Measurements from ENCODE around the gene ENAH. TPM values are rescaled to one million over a fixed set of nuclear protein-coding genes. Genes with fewer than 3 reads are reported as not detected.

The ENAH gene
- total RNA-seq, 1 experiment from 2014 or later, result 216 TPM

- peaks cover 17% of the 10 kb centered on the region for H3K4me1 ChIP-seq (replicated peaks)
- H3K36me3 ChIP-seq, result no peaks in the 10 kb centered on the region
- H3K27ac ChIP-seq, result no peak overlapping the region
These were observed 181.8 kb downstream of the ENAH start for GRCh38 chr1:225471109-225471452.

GRCh38 chr1:225470211-225471108 is 182.5 kb downstream of the ENAH start:
- Histone ChIP-seq H3K4me1 (replicated peaks) (peaks cover 17% of the 10 kb centered on the region), H3K4me3 (no peak overlapping the region), H3K27me3 (replicated peaks) (no peaks in the 10 kb centered on the region), H3K36me3 (no peaks in the 10 kb centered on the region), H3K27ac (no peak overlapping the region), H3K9me3 (replicated peaks) (no peaks in the 10 kb centered on the region)
- DNase-seq (ENCODE audit: low read depth in 1 of 2, low spot score in 2 of 2), result no peak

More at GRCh38 chr1:225471109-225471452, 181.8 kb downstream of the ENAH start:
- Histone ChIP-seq H3K4me3 (no peak overlapping the region), H3K27me3 (replicated peaks) (no peaks in the 10 kb centered on the region), H3K9me3 (replicated peaks) (no peaks in the 10 kb centered on the region)
- no peak for DNase-seq (ENCODE audit: low read depth in 1 of 2, low spot score in 2 of 2)

- no peak for DNase-seq (ENCODE audit: low read depth in 1 of 2, low spot score in 2 of 2)
- H3K27me3 ChIP-seq (replicated peaks), result no peaks in the 10 kb centered on the region
- H3K27ac ChIP-seq, result no peak overlapping the region
- H3K9me3 ChIP-seq (replicated peaks), result no peaks in the 10 kb centered on the region
- H3K4me3 ChIP-seq, result no peak overlapping the region
- peaks cover 10% of the 10 kb centered on the region for H3K4me1 ChIP-seq (replicated peaks)
- H3K36me3 ChIP-seq, result no peaks in the 10 kb centered on the region
These were observed 183.9 kb downstream of the ENAH start for GRCh38 chr1:225469051-225469450.

DNA sequence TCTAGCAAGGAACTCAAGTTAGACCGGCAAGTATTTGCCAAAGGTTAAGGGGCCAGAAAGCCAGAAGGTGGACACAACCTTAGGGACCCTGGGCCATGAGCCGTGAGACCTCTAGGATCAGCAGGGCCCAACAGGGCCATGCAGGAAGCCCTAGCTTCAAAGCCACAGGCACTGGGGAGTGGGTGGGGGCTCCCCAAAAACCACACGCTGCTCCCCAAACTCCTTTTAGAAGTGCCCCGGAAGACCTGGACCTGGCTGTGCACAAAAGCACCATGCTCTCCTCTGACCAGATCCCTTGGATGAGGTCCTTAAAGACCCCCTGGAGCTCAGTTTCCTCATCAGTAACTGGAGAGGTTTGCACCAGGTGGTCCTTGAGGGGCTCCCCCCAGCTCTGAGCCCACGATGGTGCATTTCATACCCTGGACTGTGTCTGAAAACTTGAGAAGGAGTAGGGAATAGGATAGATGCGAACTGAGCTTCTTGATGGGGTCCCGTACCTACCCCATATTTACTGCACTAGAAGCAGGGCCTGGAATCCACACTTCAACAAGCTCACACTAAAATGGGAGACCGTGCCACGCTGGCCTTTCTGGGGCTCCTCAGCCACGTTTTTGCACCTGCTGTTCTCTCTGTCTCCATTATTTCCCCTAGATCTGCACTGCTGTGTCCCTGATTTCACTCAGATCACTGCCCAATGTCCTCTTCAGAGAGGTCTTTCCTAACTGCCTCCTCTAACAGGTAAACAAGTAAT is 184.5 kb downstream of the ENAH start:
- Histone ChIP-seq H3K36me3 (no peaks in the 10 kb centered on the region), H3K27ac (no peak overlapping the region), H3K27me3 (replicated peaks) (no peaks in the 10 kb centered on the region), H3K4me1 (replicated peaks) (peaks cover 10% of the 10 kb centered on the region), H3K9me3 (replicated peaks) (no peaks in the 10 kb centered on the region), H3K4me3 (no peak overlapping the region)
- DNase-seq (ENCODE audit: low read depth in 1 of 2, low spot score in 2 of 2), result no peak

DNA sequence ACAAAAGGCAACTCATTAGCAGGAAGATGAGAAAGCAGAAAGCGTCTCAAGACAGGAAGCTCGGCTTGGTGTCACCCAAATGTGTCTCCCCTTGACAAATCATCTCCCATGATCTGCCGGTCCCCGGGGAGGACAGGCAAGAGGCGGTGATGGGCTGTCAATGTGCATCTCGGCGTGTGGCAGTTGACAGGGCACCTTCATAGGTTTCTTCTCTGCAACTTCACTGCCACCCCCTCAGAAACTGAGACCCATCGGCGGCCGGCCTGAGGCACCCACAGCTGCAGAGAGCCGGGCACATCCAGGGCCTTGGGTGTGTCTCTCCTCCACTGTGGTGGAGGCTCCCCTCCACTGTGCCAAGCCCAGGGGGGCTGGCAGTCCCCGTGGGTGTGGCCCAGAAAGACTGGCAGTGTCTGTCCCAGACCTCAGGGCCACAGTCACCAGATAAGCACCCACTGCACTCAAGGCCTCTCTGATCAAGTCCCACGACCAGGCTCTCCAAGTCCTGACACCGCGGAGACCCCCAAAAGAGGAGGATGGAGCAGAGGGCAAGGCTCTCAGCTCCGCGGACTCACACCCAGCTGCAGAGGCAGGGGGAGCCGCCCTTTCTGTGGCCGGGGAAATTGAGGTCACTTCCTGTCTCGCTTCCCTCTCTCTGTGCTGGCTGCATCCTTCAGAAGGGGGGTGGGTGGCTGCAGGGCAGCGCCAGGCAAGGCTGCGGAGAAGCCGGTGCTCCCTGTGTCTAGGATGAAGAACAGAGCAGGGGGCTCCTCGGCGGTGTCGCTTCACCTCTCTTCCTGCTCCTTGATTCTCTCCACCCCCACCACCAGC is 185.5 kb downstream of the ENAH start:
- Histone ChIP-seq H3K4me3 (no peak overlapping the region), H3K9me3 (replicated peaks) (no peaks in the 10 kb centered on the region)
- no peak for DNase-seq (ENCODE audit: low read depth in 1 of 2, low spot score in 2 of 2)

DNA sequence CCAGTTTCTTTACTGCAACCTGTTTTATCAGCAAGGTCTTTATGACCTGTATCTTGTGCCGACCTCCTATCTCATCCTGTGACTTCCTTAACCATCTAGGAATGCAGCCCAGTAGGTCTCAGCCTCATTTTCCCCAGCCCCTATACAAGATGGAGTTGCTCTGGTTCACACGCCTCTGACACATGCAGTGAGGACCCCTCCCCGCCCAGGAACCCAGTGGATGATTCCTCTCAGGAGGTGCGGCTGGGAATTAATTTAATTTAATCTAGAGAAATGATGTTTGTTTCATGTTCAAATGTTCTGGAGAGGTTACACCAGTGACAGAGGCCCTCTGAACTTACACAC is 186.1 kb downstream of the ENAH start:
- DNase-seq (ENCODE audit: low read depth in 1 of 2, low spot score in 2 of 2), result no peak
- Histone ChIP-seq H3K27me3 (replicated peaks) (no peaks in the 10 kb centered on the region), H3K9me3 (replicated peaks) (no peaks in the 10 kb centered on the region), H3K36me3 (no peaks in the 10 kb centered on the region), H3K4me3 (no peak overlapping the region), H3K4me1 (replicated peaks) (peaks cover 10% of the 10 kb centered on the region), H3K27ac (no peak overlapping the region)

More for the DNA sequence above, 185.5 kb downstream of the ENAH start:
- Histone ChIP-seq H3K27me3 (replicated peaks) (no peaks in the 10 kb centered on the region), H3K36me3 (no peaks in the 10 kb centered on the region), H3K27ac (no peak overlapping the region), H3K4me1 (replicated peaks) (peaks cover 10% of the 10 kb centered on the region)

DNA sequence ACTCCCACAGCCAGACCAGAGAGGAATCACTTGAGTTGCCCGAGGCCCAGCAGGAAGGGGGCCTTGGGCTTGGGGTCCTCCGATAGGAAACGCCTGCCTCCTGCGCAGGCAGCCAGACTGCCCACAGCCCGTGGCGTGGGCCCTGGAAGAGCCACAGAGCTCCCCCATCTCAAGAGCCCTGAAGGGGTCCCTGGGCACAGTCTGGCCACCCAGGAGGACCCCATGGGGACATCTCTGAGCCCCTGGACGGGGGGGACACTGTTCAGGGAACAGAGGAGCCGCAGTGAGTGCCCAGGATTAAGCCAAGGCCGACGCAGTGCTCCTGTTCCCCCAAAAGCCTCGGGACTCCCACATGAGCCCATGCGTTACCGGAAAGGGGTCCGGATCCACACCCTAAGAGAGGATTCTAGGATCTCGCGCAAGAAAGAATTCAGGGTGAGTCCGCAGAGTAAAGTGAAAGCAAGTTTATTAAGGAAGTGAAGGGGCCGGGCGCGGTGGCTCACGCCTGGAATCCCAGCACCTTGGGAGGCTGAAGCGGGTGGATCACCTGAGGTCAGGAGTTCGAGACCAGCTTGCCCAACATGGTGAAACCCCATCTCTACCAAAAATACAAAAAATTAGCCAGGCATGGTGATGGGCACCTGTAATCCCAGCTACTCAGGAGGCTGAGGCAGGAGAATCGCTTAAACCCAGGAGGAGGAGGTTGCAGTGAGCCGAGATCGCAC is 187.0 kb downstream of the ENAH start:
- Histone ChIP-seq H3K4me3 (no peak overlapping the region), H3K27me3 (replicated peaks) (no peaks in the 10 kb centered on the region), H3K36me3 (no peaks in the 10 kb centered on the region), H3K9me3 (replicated peaks) (no peaks in the 10 kb centered on the region), H3K4me1 (replicated peaks) (peaks cover 11% of the 10 kb centered on the region), H3K27ac (no peak overlapping the region)
- no peak for DNase-seq (ENCODE audit: low read depth in 1 of 2, low spot score in 2 of 2)

GRCh38 chr1:225464851-225465792 is 187.8 kb downstream of the ENAH start:
- no peak for DNase-seq (ENCODE audit: low read depth in 1 of 2, low spot score in 2 of 2)
- no peaks in the 10 kb centered on the region for H3K36me3 ChIP-seq
- no peak overlapping the region for H3K4me3 ChIP-seq
- peaks cover 20% of the 10 kb centered on the region for H3K4me1 ChIP-seq (replicated peaks)
- no peaks in the 10 kb centered on the region for H3K27me3 ChIP-seq (replicated peaks)
- no peak overlapping the region for H3K27ac ChIP-seq
- no peaks in the 10 kb centered on the region for H3K9me3 ChIP-seq (replicated peaks)

- Histone ChIP-seq H3K36me3 (no peaks in the 10 kb centered on the region), H3K4me1 (replicated peaks) (peaks cover 35% of the 10 kb centered on the region), H3K27me3 (replicated peaks) (no peaks in the 10 kb centered on the region), H3K4me3 (no peak overlapping the region), H3K27ac (no peak overlapping the region), H3K9me3 (replicated peaks) (no peaks in the 10 kb centered on the region)
- DNase-seq (ENCODE audit: low read depth in 1 of 2, low spot score in 2 of 2), result no peak
These were observed 190.0 kb downstream of the ENAH start for GRCh38 chr1:225462714-225463574.

DNA sequence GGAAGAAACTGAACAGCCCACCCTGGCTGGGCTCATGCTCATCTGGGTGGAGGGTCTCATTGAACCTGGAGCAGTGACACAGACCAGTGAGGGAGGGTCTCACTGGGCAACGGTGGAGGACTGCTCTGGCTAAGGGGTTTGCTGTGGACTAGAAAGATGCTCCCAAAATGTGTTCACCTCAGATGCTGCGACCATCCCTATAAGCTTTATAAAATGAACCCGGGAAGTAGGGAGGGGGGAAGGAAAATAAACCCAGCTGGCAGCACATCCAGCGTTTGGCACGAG is 190.6 kb downstream of the ENAH start:
- no peaks in the 10 kb centered on the region for H3K9me3 ChIP-seq (replicated peaks)
- H3K27ac ChIP-seq, result no peak overlapping the region
- no peak overlapping the region for H3K4me3 ChIP-seq
- no peak for DNase-seq (ENCODE audit: low read depth in 1 of 2, low spot score in 2 of 2)
- no peaks in the 10 kb centered on the region for H3K36me3 ChIP-seq
- peaks cover 29% of the 10 kb centered on the region for H3K4me1 ChIP-seq (replicated peaks)
- H3K27me3 ChIP-seq (replicated peaks), result no peaks in the 10 kb centered on the region

DNA sequence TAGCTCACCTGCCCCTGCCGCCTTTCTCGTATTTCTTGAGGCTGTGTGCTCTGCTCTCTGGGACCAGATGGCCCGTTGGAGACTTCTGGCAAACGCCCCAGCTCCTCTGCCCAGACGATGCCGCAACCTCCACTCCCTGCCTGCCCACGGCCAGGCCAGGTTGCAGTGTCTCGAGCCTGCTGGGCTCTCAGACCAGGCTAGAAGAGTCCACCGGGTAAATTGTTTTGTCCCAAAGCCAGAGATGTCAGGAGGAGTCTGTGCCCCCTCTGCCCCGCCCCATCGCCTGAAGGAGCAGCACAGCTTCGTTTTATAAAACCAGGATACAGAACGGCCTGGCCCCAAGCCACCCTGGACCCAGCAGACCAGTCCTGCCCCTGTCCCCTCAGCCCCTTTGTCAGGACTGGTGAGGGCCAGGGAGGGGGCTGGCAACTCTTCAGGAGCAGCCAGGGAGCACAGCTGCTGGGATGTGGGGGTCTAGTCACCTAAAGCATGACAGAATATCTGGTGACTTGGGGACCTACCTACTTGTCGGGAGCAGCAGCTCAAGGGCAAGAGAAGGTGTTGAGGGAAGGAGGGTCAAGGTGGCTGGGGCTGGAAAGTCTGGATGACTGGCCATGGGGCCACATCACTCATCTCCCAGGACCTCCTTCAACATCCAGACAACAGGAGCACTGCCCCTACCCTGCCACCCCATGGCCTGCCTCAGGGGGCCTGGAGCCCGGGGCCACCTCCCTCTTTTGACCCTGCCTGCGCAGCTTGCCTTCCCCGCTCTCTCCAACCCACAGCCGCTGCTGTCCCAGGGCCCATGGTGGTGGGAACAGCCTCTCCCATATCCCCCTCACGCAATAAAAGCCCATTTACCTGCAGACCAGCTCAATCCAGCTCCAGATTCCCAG is 191.1 kb downstream of the ENAH start:
- Histone ChIP-seq H3K27ac (no peak overlapping the region), H3K4me3 (no peak overlapping the region), H3K9me3 (replicated peaks) (no peaks in the 10 kb centered on the region), H3K27me3 (replicated peaks) (no peaks in the 10 kb centered on the region), H3K36me3 (no peaks in the 10 kb centered on the region), H3K4me1 (replicated peaks) (peaks cover 25% of the 10 kb centered on the region)
- DNase-seq (ENCODE audit: low read depth in 1 of 2, low spot score in 2 of 2), result no peak

Data from SJSA1 (cell line).